Measurements from ENCODE around the gene PHF21B.
"Not testable (repeated sequence)": the region's sequence is repeated elsewhere in the genome, so short reads cannot be mapped to it uniquely, and the experiment has no call there.

The PHF21B gene

DNA sequence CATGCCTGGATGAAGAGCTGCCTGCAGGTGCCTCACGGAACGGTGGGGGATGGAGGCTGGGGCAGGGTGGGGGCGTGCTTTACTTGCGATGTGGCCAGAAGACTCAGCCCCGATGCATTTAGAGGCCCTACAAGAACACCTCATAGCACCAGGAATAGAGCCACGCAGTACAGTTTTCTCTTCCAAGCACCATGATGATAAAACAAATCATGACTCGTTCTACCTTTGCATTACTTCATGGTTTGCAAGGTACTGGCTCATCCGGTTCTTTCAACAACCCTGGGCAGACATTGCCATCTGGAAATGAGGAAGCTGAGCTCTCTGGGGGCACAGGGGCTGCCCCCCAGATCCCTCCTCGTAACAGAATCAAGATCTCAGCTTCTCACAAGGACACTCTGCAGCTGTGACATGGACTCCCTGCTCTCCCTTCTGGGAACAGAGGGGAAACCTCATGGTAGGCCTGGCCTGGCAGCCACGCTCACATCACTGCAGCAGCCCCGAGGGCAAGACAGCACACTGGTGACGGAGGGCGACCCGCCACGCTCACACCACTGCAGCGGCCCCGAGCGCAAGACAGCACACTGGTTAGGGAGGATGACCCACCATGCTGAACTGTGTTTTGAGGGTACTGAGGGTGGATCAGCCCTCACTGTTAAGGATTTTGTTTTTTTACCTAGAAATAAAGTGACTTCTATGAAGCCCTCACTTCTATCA, 46.9 kb downstream of the PHF21B start:
- no peak for DNase-seq (ENCODE audit: low read depth, low spot score)

GRCh38 chr22:44961682-44962081, 48.1 kb downstream of the PHF21B start:
- DNase-seq (ENCODE audit: low read depth, low spot score) = not testable (repeated sequence)

DNA sequence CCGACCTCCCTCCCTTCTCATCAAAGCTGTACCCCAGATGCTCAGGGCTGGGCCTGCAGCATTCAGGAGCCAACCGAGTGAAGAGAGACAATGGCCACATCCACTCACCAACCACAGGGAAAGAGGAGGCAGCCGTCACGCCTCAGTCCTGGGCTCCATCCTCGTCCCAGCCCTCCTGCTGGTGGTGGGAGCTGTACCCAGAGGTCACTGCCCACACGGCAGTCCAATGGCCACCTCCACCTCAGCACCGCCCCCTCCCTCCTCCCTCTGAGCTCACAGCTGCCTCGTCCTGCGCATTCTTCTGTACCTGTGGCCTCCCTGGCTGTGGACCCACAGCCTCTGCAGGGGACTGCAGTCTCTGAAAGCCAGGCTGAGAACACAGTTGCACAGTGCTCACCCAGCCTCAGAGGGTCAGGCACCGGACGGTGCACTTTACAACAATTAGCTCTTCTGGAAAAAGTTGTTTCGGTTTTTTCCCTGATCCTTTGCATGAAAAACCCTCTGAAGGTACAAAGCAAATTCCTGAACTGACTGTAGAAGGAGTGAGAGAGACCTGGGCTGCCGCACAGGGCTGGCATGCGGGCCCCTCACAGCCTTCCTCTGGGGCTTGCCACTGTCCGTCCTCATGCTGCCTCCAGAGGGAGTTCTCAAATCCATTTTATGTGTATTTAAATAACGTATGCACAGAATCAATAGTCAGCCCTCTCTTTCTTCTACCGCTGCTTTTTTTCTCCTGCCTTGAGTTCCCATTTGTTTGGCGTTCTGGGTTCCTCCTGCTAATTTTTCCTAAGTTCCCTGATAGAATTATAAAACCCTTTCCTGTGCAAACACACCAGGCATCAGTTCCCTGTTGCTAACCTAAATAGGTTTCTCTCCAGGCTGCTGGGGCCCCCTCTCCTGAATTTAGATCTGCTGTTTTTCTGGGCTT, 52.7 kb downstream of the PHF21B start:
- peak; percentile 64 for DNase-seq (ENCODE audit: low read depth, low spot score)

DNA sequence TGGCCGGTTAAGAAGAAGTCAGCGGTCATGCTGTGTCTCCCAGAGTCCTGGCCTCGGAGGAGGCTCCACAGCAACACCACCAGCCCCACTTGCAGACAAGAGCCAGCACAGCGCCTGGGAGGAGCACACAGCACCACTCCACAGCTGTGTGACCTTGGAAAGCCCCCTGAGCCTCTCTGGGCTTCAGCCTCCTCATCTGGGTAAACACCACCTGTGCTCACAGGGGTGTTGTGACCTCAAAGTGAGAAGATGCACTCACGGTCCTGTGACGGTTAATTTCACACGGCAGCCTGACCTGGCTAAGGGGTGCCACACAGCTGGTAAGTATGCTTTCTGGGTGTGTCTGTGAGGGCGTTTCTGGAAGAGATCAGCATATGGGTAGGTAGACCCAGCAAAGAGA, 54.7 kb downstream of the PHF21B start:
- DNase-seq (ENCODE audit: low read depth, low spot score) = no peak

- DNase-seq (ENCODE audit: low read depth, low spot score) = no peak
Observed at GRCh38 chr22:44954149-44954548, 55.7 kb downstream of the PHF21B start.

DNA sequence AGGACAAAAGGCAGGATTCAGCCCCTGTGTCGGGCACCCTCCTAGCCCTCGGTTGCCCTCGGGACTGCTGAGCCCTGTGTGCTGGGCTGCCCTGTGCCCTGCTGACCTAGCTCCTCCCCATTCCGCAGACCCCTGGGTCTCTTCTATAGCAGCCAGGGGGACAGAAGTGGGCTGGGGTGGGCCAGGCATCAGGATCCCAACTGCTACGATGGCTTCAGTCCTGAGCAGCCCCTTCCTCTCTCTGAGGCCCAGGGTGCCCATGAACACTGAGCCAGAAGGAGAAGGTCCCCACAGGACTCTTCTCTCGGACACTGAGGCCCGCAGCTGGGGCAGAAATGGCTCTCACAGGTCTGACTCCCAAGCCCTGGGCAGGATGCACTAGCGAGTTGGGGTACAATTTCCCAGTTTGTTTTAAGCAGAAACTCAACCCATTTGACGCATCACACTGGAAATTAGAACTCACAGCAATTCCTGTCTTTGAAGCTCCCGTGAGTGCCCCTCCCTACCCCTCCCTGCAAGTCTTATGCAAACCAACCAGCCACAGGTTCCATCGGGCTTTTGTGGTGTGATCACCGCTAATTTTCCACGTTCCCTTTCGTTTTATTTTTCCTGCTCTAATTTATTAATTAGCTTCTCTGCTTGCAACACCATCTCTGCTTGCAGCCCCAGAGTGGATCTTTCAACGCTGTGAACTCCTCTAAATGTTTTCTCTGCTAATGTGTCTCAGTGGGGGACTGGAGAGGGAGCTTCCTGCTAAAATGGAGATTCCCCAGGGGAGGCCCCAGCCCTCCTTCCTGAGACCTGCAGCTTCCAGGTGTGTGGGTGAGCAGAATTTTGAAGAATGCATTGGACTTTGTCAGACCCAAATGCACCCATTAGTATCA, 56.7 kb downstream of the PHF21B start:
- DNase-seq (ENCODE audit: low read depth, low spot score) = no peak

DNA sequence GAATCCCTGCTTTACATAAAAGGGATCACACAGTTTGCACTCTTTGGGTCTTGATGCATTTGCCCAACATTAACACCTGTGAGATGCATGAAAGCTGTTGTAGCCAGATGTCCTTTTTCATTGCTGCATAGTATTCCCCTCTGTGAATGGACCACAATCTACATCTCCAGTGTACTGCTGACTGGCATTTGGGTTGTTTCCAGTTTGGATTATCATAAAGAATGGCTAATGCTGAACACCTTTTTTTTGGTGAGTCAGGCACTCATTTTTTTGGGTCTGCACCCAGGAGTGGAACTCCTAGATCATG, 58.3 kb downstream of the PHF21B start:
- DNase-seq (ENCODE audit: low read depth, low spot score) = no peak

GRCh38 chr22:44950806-44951509, 58.8 kb downstream of the PHF21B start:
- DNase-seq (ENCODE audit: low read depth, low spot score) = no peak

DNA sequence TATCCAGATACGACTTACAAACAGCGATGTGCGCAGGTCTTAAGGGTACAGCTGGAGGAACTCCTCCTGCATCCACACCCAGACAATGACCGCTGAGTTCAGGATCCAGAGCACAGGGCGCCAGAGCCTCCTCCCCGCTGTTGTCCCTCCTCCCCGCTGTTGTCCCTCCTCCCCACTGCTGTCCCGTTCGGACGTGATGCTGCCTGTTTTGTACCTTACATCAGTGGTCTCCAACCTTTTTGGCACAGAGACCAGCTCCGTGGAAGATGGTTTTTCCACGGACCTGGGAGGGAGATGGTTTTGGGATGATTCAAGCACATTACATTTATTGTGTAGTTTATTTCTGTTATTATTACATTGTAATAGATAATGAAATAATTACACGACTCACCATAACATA, 62.0 kb downstream of the PHF21B start:
- DNase-seq (ENCODE audit: low read depth, low spot score) = no peak

DNA sequence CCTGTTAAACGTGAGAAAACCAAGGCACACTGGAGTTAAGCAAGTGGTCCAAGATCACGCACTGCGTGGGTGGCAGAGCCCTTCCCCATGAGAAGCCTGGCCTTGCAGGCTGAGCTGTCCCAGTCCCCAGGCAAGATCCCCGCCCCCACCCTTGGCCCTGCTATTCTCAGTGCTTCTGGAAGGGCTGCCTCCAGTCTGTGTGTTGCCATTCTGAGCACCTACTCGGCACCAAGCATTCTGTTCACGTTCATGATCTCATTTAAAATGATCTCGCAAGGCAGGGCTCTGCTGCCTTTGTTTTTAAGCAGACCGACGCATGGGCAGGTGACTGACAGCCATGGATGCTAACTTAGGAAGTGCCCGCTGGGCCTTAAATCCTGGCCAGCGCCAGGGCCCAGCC, 62.8 kb downstream of the PHF21B start:
- DNase-seq (ENCODE audit: low read depth, low spot score) = no peak

GRCh38 chr22:44944883-44945601, 64.8 kb downstream of the PHF21B start:
- DNase-seq (ENCODE audit: low read depth, low spot score) = no peak

GRCh38 chr22:44943701-44944324, 66.0 kb downstream of the PHF21B start:
- no peak for DNase-seq (ENCODE audit: low read depth, low spot score)

- no peak for DNase-seq (ENCODE audit: low read depth, low spot score)
Observed at GRCh38 chr22:44942979-44943700, 66.7 kb downstream of the PHF21B start.

DNA sequence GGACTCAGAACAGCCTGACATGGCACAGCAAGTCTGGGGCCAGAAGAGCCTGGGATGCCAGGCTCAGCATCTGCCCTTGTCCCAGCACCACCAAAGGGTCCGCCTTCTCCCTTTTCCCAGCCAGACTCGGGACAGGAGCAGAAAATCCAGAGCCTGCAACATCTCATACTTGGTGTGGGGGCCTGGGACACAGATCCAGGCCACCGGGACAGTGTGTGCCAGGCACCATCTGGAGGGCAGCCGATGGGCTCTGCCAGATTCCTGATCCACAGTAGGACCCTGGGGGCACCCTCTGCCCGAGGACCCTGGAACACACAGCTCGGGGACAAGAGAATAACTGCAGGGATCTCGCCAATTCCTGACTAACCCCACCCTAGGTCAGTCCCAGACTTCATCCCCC, 67.7 kb downstream of the PHF21B start:
- no peak for DNase-seq (ENCODE audit: low read depth, low spot score)

DNA sequence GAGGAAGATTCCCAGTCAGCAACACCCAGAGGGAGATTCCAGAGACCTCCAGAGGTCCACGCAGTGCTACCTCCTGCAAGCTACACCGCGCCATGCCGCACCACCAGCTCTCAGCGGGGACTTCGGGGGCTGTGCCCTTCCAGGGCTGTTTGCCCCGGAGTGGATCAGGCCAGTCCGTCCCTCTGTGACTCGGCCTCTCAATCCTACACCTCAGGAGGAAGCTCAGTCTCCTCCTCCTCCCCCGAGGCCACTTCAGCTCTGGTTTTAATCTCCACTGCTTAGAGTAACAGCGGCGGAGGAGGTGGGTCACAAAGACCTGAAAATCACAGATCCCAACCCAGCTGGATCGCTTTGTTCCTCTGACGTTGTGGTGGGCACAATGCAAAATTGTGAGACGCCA, 68.6 kb downstream of the PHF21B start:
- DNase-seq (ENCODE audit: low read depth, low spot score) = peak; percentile 81

- DNase-seq (ENCODE audit: low read depth, low spot score) = peak; percentile 88
Observed at GRCh38 chr22:44940130-44940529, 69.7 kb downstream of the PHF21B start.

- DNase-seq (ENCODE audit: low read depth, low spot score) = no peak
Observed at GRCh38 chr22:44939451-44939850, 70.4 kb downstream of the PHF21B start.

DNA sequence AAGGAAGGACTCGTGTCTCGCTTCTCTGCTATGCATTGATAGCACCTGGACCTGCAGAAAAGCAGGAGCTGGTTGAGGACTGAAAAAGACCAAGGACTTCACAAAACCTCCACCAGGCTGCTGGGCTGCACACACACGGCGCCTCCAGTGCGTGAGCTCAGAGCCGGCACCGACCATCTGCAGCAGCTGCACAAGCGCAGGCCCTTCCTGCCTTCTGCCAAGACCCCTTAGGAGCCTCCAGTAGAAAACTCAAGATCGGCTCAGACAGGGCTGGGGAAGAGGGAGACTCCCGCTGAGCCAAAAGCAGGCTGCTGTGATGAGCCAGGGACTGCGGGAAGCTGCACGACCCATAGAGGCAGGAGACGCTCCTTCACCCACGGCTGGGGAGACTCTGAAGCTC, 70.9 kb downstream of the PHF21B start:
- DNase-seq (ENCODE audit: low read depth, low spot score) = no peak

DNA sequence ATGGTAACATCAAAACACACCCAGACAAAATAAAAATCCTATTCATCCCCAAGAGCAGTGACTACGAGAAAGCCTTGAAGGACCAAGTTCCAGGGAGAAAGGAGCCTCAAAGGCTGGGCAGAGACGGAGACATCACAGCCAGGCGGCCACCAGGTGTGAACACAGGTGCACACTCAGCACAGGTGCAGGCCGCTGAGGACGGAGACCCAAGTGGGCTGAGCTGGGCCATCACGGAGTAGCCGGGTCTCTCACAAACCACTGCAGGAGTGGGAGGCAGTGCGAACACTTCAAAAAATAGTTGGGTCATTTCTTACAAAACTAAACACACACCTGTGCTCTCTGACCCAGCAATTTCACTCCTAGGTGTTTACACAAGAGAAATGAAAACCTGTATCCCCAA, 72.6 kb downstream of the PHF21B start:
- no peak for DNase-seq (ENCODE audit: low read depth, low spot score)

GRCh38 chr22:44936201-44936600, 73.6 kb downstream of the PHF21B start:
- DNase-seq (ENCODE audit: low read depth, low spot score) = no peak
